Lower leg skin (tissue), 3 donors: Measurements from ENCODE around the gene EEFSEC.

Experiments
- CTCF ChIP-seq, 3 donors: fragments of 450-650 bp; IDR thresholded peaks; one replicate each; pipeline ENCODE4 v1.5.1; 2016; ENCODE audit warnings: antibody characterized with exemption in 3 of 3, mild to moderate bottlenecking in 3 of 3, moderate library complexity in 2 of 3
- POLR2A ChIP-seq, 2 donors: fragments of 450-650 bp; IDR thresholded peaks; one replicate each; pipeline ENCODE4 v1.6.1; 2016 to 2017; ENCODE audit warnings: antibody characterized with exemption in 2 of 2, mild to moderate bottlenecking in 1 of 2, moderate library complexity in 1 of 2

GRCh38 chr3:128366652-128367051 is 213.4 kb downstream of the EEFSEC start:
- TF ChIP-seq CTCF (IDR thresholded peaks at IDR 0.05) (no peak), POLR2A (IDR thresholded peaks at IDR 0.05) (no peak)
